ENCODE measurements around the gene RSRC2. TPM values are rescaled to one million over a fixed set of nuclear protein-coding genes. Genes with fewer than 3 reads are reported as not detected.
"Not testable (repeated sequence)": the region's sequence is repeated elsewhere in the genome, so short reads cannot be mapped to it uniquely, and the experiment has no call there.

The RSRC2 gene, protein sequence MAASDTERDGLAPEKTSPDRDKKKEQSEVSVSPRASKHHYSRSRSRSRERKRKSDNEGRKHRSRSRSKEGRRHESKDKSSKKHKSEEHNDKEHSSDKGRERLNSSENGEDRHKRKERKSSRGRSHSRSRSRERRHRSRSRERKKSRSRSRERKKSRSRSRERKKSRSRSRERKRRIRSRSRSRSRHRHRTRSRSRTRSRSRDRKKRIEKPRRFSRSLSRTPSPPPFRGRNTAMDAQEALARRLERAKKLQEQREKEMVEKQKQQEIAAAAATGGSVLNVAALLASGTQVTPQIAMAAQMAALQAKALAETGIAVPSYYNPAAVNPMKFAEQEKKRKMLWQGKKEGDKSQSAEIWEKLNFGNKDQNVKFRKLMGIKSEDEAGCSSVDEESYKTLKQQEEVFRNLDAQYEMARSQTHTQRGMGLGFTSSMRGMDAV
- polyA plus RNA-seq: 10 to 100 TPM; 13.0 to 50.7 (median 14.1) TPM

DNA sequence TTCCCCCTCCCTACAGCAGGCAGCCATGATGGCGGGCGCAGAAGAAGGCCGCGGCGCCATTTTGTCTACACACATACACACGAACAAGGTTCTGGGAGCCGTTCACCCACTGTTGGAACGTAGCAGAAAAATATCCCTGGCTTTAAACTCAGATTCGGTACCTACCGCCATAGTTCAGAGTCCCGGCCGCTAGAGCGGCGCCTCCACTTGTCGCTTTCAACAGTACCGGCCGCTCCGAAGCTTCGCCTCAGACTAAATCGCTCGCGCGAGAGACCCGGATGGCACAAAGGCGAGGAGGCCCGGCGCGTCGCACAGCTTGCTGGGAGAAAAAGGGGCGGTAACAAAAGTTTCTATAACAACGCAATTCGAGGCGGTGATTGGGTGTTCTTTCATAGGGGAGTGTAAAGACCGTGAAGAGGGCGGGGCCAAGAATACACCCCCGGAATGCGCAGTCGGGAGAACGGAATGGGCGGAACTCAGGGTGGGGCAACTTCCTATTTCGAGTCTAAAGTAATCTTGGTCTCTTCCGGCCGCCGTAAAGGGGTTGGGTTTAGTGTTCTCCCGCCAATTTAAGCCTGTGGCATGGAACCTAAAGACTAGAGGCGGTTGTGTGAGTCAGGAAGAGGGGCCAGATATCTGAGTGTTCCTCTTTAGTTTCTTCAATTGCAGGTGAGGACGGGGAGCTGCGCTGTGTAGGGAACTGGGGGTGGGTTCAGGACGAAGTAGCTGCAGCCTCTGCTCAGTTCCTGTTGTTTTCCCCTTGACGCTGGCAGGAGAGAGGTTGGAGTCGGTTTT, at the start of gene RSRC2, which contains the start of gene KNTC1:
TSS of gene RSRC2 (minus strand) at position 254 of the 795 bp plus-strand sequence. CDS start at position 171, 83 bp downstream.
TSS of gene KNTC1 (plus strand) at position 567 of the 795 bp plus-strand sequence. CDS start 2,815 bp downstream, outside the sequence.
- Mint-ChIP-seq H3K4me3 (no peak within 1 kb of the TSS), H3K27ac (peak within 1 kb of the TSS in 2 of 6 donors; percentile 14 to 32), H3K36me3 (peaks cover 0 to 4% (median 1%) of the 10 kb centered on the region in 3 donors), H3K9me3 (no peaks in the 10 kb centered on the region), H3K4me1 (peaks cover 0 to 35% of the 10 kb centered on the region in 2 donors), H3K27me3 (ENCODE audit: low read depth in 3 of 3) (peaks cover 0 to 5% (median 3%) of the 10 kb centered on the region in 3 donors)
- DNase-seq: peak; percentile 99

DNA sequence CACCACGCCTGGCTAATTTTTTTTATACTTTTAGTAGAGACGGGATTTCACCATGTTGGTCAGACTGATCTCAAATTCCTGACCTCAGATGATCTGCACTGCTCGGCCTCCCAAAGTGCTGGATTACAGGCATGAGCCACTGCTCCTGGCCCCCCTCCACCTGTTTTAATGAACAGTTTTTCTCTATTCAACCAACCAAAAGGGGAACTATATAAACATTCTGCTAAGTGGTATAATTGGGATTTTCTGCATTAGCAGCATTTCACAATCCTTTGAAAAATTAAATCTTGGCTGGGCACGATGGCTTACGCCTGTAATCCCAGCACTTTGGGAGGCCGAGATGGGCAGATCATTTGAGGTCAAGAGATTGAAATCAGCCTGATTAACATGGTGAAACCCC, 45.1 kb upstream of the RSRC2 start:
- Mint-ChIP-seq H3K27ac (no peak overlapping the region), H3K27me3 (ENCODE audit: low read depth in 3 of 3) (no peaks in the 10 kb centered on the region), H3K36me3 (peaks cover 13 to 44% (median 25%) of the 10 kb centered on the region in 3 donors), H3K4me1 (no peaks in the 10 kb centered on the region), H3K9me3 (no peaks in the 10 kb centered on the region), H3K4me3 (no peak overlapping the region)
- no peak for DNase-seq

DNA sequence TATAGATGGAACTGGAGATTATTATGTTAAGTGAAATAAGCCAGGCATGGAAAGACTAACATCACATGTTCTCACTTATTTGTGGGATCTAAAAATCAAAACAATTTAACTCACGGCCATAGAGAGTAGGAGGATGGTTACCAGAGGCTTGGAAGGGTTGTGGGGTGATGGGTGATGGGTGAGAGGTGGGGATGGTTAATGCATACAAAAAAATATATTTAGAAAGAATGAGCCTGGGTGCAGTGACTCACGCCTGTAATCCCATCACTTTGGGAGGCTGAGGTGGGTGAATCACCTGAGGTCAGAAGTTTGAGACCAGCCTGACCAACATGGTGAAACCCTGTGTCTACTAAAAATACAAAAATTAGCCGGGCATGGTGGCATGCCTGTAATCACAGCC, 43.3 kb upstream of the RSRC2 start:
- Mint-ChIP-seq H3K36me3 (peaks cover 5 to 33% (median 16%) of the 10 kb centered on the region in 3 donors), H3K27ac (peak overlapping the region in 1 of 6 donors; percentile 42)
- H3K4me1 Mint-ChIP-seq; H3K9me3 Mint-ChIP-seq; H3K27me3 Mint-ChIP-seq (ENCODE audit: low read depth in 3 of 3); DNase-seq; H3K4me3 Mint-ChIP-seq: not testable (repeated sequence)

DNA sequence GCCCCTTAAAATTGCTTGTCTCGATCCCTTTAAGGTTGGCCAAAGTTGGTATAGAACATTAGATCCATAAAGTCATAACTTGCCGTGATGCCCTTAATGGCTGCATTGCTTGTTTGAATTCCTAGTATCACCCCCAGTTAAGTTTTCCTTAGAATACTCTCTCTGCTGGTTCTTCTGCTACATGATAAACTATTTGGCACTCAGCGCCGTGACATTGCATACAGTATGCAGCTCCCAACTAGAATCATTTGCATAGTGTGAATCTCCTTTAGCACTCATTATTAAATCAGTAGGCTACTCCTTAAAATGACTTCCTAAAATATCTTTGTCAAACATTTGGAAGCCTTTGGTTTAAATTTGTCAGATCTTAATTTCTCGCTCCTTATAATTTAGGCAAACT, 42.6 kb upstream of the RSRC2 start:
- Mint-ChIP-seq H3K9me3 (no peaks in the 10 kb centered on the region), H3K36me3 (peaks cover 5 to 29% (median 16%) of the 10 kb centered on the region in 3 donors), H3K4me3 (no peak overlapping the region), H3K4me1 (no peaks in the 10 kb centered on the region), H3K27me3 (ENCODE audit: low read depth in 3 of 3) (no peaks in the 10 kb centered on the region), H3K27ac (no peak overlapping the region)
- DNase-seq: no peak

DNA sequence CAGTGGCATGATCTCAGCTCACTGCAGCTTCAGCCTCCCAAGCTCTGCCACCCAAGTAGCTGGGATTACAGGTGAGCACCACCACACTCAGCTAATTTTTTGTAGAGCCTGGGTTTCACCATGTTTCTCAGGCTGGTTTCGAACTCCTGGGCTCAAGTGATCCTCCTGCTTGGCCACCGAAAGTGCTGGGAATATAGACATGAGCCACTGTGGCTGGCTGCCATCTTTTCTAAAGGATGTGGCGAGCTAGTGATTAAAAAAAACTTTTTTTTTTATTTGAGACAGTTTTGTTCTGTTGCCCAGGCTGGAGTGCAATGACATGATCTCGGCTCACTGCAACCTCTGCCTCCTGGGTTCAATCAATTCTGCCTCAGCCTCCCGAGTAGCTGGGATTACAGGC, 40.1 kb upstream of the RSRC2 start:
- peaks cover 9 to 22% (median 9%) of the 10 kb centered on the region in 3 donors for H3K36me3 Mint-ChIP-seq
- DNase-seq; H3K4me1 Mint-ChIP-seq; H3K9me3 Mint-ChIP-seq; H3K4me3 Mint-ChIP-seq; H3K27ac Mint-ChIP-seq; H3K27me3 Mint-ChIP-seq (ENCODE audit: low read depth in 3 of 3): not testable (repeated sequence)

DNA sequence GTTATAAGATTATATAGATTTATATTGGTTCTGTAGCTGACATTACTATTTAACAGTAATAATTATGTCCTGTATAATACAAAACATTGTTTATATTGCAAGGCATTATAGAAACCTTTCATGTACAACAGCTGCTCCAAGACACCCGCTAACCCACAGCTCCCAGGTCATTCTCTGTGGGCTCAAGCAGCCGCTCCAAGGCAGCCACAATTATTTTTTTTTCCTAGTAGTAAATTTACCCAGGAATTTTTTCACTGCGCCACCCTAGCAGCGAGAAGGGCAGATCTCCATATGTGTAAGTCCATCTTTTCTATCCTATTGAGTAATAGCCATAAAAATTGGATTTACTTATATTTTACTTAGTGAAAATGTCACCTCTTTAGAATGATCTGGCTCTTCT, 36.6 kb upstream of the RSRC2 start:
- Mint-ChIP-seq H3K27me3 (ENCODE audit: low read depth in 3 of 3) (no peaks in the 10 kb centered on the region), H3K27ac (peak overlapping the region in 1 of 6 donors; percentile 22), H3K4me1 (no peaks in the 10 kb centered on the region)

DNA sequence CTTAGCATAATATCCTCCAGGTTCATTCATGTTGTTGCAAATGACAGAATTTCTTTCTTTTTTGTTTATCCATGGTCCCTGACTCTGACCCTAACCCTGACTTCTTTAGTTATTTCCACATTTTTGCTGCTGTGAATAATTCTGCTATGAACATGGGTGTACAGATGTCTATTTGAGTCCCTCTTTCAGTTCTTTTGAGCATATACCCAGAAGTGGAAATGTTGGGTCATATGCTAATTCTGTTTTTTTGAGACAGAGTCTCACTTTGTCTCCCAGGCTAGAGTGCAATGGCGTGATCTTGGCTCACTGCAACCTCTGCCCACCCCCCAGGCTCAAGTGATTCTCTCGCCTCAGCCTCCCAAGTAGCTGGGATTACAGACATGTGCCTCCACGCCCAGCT, 33.4 kb upstream of the RSRC2 start:
- H3K27ac Mint-ChIP-seq: no peak overlapping the region

More for the DNA sequence above, 36.6 kb upstream of the RSRC2 start:
- Mint-ChIP-seq H3K4me3 (no peak overlapping the region), H3K36me3 (peaks cover 10 to 22% (median 13%) of the 10 kb centered on the region in 3 donors), H3K9me3 (no peaks in the 10 kb centered on the region)
- no peak for DNase-seq

DNA sequence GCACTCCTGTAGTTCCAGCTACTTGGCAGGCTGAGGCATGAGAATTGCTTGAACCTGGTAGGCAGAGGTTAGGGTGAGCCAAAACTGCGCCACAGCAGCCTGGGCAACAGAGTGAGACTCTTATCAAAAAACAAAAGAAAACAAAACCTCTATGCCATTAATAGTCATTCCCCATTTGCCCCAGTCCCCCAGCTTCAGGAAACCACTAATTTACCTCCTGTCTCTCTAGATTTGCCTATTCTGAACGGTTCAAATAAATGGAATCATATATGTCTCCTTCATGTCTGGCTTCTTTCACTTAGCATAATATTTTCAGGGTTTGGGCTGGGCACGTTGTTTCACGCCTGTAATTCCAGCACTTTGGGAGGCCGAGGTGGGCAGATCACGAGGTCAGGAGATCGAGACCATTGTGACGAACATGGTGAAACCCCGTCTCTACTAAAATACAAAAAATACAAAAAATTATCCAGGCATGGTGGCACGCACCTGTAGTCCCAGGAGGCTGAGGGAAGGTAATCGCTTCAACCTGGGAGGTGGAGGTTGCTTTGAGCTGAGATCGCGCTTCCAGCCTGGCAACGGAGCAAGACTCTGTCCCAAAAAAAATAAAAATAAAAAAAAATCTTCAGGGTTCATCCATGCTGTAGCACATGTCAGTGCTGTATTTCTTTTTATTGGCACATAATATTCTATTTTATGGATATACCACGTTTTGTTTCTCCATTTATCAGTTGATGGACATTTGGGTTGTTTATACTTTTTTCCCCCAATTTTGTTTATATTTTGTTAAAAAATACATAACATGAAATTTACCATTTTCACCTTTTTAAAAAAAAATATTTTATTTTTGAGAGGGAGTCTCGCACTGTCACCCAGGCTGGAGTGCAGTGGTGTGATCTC, 32.3 kb upstream of the RSRC2 start:
- Mint-ChIP-seq H3K27ac (no peak overlapping the region), H3K36me3 (peaks cover 9 to 21% (median 13%) of the 10 kb centered on the region in 3 donors), H3K27me3 (ENCODE audit: low read depth in 3 of 3) (no peaks in the 10 kb centered on the region), H3K4me3 (no peak overlapping the region), H3K9me3 (no peaks in the 10 kb centered on the region), H3K4me1 (no peaks in the 10 kb centered on the region)
- no peak for DNase-seq

More for the DNA sequence above, 33.4 kb upstream of the RSRC2 start:
- Mint-ChIP-seq H3K9me3 (no peaks in the 10 kb centered on the region), H3K27me3 (ENCODE audit: low read depth in 3 of 3) (no peaks in the 10 kb centered on the region), H3K4me1 (no peaks in the 10 kb centered on the region), H3K36me3 (peaks cover 9 to 21% (median 13%) of the 10 kb centered on the region in 3 donors), H3K4me3 (no peak overlapping the region)
- no peak for DNase-seq

DNA sequence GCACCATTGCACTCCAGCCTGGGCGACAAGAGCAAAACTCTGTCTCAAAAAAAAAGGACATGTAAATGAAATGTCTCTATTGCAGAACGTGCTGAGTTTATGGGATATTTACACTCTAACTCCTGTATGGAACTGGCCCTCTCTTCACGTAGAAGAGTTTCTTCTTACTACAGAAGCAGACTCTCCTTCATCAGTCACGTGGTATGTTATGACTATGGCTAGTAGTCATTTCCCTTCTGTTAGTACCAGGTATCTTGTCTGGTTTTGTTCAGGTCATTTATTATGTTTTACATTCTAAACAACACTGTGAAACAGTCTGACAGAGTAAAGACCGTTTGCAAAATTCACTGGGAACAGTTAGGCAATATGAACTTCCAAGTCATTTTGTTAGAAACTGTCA, 20.6 kb upstream of the RSRC2 start:
- H3K36me3 Mint-ChIP-seq: peaks cover 9 to 23% (median 21%) of the 10 kb centered on the region in 3 donors
- H3K27ac Mint-ChIP-seq: no peak overlapping the region
- no peaks in the 10 kb centered on the region for H3K4me1 Mint-ChIP-seq
- H3K27me3 Mint-ChIP-seq (ENCODE audit: low read depth in 3 of 3): no peaks in the 10 kb centered on the region
- DNase-seq: no peak
- no peak overlapping the region for H3K4me3 Mint-ChIP-seq
- no peaks in the 10 kb centered on the region for H3K9me3 Mint-ChIP-seq

DNA sequence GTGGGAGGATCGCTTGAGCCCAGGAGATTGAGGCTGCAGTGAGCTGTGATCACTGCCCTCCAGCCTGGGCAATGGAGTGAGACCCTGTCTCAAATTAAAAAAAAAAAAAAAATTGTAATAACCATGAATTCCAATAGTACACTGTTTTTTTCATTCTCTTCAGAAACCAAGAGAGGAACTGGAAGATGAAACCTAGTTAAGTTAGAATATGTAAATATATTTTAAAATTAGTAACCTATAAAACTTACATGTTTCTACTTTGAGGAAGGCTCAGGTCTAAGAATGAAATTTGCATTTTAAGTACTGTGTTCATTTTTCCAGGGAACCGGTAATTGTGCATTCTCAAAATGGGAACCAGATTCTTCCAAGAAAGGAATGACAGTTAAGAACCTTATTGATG, 19.1 kb upstream of the RSRC2 start:
- DNase-seq: no peak
- no peaks in the 10 kb centered on the region for H3K27me3 Mint-ChIP-seq (ENCODE audit: low read depth in 3 of 3)
- H3K4me3 Mint-ChIP-seq: no peak overlapping the region
- H3K9me3 Mint-ChIP-seq: no peaks in the 10 kb centered on the region
- H3K36me3 Mint-ChIP-seq: peaks cover 4 to 18% (median 15%) of the 10 kb centered on the region in 3 donors
- H3K27ac Mint-ChIP-seq: no peak overlapping the region
- H3K4me1 Mint-ChIP-seq: no peaks in the 10 kb centered on the region

DNA sequence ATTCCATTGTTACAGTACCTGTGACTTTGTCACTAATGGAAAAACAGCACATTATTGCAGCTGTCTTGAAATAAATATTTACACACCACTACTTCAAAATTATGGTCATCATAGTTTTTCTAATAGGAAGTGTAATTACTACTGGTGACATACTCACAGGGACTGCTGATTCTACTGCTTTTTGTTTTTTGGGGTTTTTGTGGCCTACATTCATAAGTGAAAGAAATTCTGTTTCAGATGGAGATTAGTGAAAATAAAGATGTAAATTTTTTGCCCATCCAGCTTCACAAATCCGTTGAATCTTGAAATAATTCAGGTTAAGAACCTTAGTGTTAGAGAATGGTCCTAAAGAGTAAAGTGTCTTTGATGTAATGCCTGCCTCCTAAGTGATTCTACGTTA, 17.8 kb upstream of the RSRC2 start:
- H3K4me1 Mint-ChIP-seq: no peaks in the 10 kb centered on the region
- H3K27me3 Mint-ChIP-seq (ENCODE audit: low read depth in 3 of 3): no peaks in the 10 kb centered on the region

DNA sequence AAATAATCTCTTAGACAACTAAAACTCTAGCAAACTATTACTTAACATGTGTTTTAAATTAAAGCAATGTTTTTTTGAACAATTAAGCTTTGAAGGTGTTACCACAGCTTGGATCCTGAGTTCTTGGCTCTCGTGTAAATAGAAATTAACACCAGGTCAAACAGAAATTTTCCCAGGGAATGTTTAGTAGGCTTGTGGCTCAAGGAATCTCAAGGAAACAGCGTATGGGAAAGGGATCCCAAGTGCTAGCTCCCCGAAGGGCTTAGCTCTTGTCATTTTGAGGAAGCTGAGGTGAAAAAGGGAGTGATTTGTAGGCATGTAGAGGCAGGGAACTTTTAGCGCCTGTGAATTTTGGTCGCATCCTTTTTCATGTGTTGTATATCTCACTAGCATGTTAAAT, 11.8 kb upstream of the RSRC2 start:
- H3K4me1 Mint-ChIP-seq: no peaks in the 10 kb centered on the region
- no peaks in the 10 kb centered on the region for H3K27me3 Mint-ChIP-seq (ENCODE audit: low read depth in 3 of 3)
- no peak for DNase-seq
- H3K36me3 Mint-ChIP-seq: peaks cover 8 to 12% (median 10%) of the 10 kb centered on the region in 3 donors
- no peak overlapping the region for H3K4me3 Mint-ChIP-seq
- no peaks in the 10 kb centered on the region for H3K9me3 Mint-ChIP-seq
- no peak overlapping the region for H3K27ac Mint-ChIP-seq

More for the DNA sequence above, 17.8 kb upstream of the RSRC2 start:
- Mint-ChIP-seq H3K4me3 (no peak overlapping the region), H3K27ac (no peak overlapping the region), H3K9me3 (no peaks in the 10 kb centered on the region), H3K36me3 (peaks cover 4 to 11% (median 11%) of the 10 kb centered on the region in 3 donors)
- no peak for DNase-seq

DNA sequence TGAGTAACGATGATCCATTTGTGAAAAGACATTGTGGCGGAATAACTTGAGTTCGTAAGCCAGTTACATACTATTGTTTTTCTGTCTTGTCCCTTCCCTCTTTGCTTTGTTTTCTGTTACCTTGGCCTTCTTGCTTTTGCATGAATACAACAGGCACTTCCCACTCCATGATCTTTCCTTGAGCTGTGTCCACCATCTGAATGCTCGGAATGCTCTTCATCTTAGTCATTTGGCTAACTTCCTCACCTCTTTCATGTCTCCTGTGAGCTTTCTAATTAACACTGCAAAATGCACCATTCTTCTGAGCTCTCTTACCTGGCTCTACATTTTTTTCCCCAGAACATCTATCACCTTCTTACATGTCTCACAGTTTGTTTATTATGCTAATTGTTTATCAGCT, 10.3 kb upstream of the RSRC2 start:
- Mint-ChIP-seq H3K36me3 (peaks cover 4 to 7% (median 5%) of the 10 kb centered on the region in 3 donors), H3K4me3 (no peak overlapping the region), H3K27me3 (ENCODE audit: low read depth in 3 of 3) (no peaks in the 10 kb centered on the region), H3K4me1 (no peaks in the 10 kb centered on the region), H3K27ac (no peak overlapping the region), H3K9me3 (no peaks in the 10 kb centered on the region)
- DNase-seq: no peak

Measured in immature natural killer cell (primary cell).